K562 (cell line): Measurements from ENCODE around the gene EDEM2.
"Not testable (repeated sequence)": the region's sequence is repeated elsewhere in the genome, so short reads cannot be mapped to it uniquely, and the experiment has no call there.

ENCODE experiments used
- CTCF ChIP-seq, 3 experiments: IDR thresholded peaks in 2 of 3; conservative IDR thresholded peaks in 1 of 3; 2 replicates each; pipeline ENCODE4 v1.5.1; 2011 to 2012; ENCODE audit warnings: low read length in 3 of 3, mild to moderate bottlenecking in 3 of 3, control low read depth in 2 of 3, improper control_type of control experiment in 1 of 3, inconsistent platforms in 1 of 3, low read depth in 1 of 3, mixed read lengths in 1 of 3, moderate library complexity in 1 of 3; ENCODE audit not compliant: insufficient read depth in 2 of 3
- E2F4 ChIP-seq: sonication (generic); formaldehyde crosslinking; IDR thresholded peaks from 2 replicates; pipeline ENCODE4 v1.8.0; 2022; ENCODE audit warnings: mild to moderate bottlenecking, low read depth, missing genetic modification reagents
- KAT7 ChIP-seq: sonication (generic); formaldehyde crosslinking; IDR thresholded peaks from 2 replicates; pipeline ENCODE4 v1.8.0; 2022; ENCODE audit warnings: missing genetic modification reagents, mild to moderate bottlenecking, borderline replicate concordance
- POLR2A ChIP-seq: fragments of 450-650 bp; conservative IDR thresholded peaks from 2 replicates; pipeline ENCODE4 v1.6.1; 2016

GRCh38 chr20:35080348-35080642 is 66.8 kb downstream of the EDEM2 start:
- TF ChIP-seq CTCF (IDR thresholded peaks at IDR 0.05 in 2 of 3, conservative IDR thresholded peaks at IDR 0.05 in 1 of 3; ENCODE audit: insufficient read depth in 2 of 3, low read depth in 1 of 3, low read length in 3 of 3); POLR2A; E2F4 (CRISPR knock-in tag); KAT7 (CRISPR knock-in tag): not testable (repeated sequence)
